ENCODE data around the gene SH3RF3. TPM values are rescaled to one million over a fixed set of nuclear protein-coding genes. Genes with fewer than 3 reads are reported as not detected.
"Not testable (repeated sequence)": the region's sequence is repeated elsewhere in the genome, so short reads cannot be mapped to it uniquely, and the experiment has no call there.

Gene SH3RF3
- total RNA-seq, 2 donors from 2014 or later: 37.4 to 61.7 TPM

GRCh38 chr2:109102588-109103233 lies 26.3 kb upstream of the SH3RF3 start:
- Histone ChIP-seq H3K4me1 (ENCODE audit: control insufficient read depth in 1 of 2, low read depth in 2 of 2) (no peaks in the 10 kb centered on the region), H3K9me3 (no peaks in the 10 kb centered on the region), H3K4me3 (no peak overlapping the region), H3K36me3 (no peaks in the 10 kb centered on the region), H3K27me3 (replicated peaks; ENCODE audit: insufficient read depth) (peaks cover 4% of the 10 kb centered on the region), H3K27ac (no peak overlapping the region)
- no peak for TF ChIP-seq CTCF (IDR thresholded peaks at IDR 0.05)
- ATAC-seq (ENCODE audit: insufficient number of reproducible peaks, low FRiP score, low read depth) (no peak), DNase-seq (ENCODE audit: low spot score) (no peak)

GRCh38 chr2:109105113-109105512 lies 23.9 kb upstream of the SH3RF3 start:
- H3K36me3 ChIP-seq: no peaks in the 10 kb centered on the region
- no peak overlapping the region for H3K27ac ChIP-seq
- ATAC-seq (ENCODE audit: insufficient number of reproducible peaks, low FRiP score, low read depth) (no peak), DNase-seq (ENCODE audit: low spot score) (no peak)
- H3K4me3 ChIP-seq: no peak overlapping the region
- no peaks in the 10 kb centered on the region for H3K4me1 ChIP-seq (ENCODE audit: control insufficient read depth in 1 of 2, low read depth in 2 of 2)
- H3K9me3 ChIP-seq: no peaks in the 10 kb centered on the region
- TF ChIP-seq CTCF (IDR thresholded peaks at IDR 0.05): no peak
- peaks cover 4% of the 10 kb centered on the region for H3K27me3 ChIP-seq (replicated peaks; ENCODE audit: insufficient read depth)

GRCh38 chr2:109108740-109109139 lies 20.3 kb upstream of the SH3RF3 start:
- Histone ChIP-seq H3K4me1 (ENCODE audit: control insufficient read depth in 1 of 2, low read depth in 2 of 2) (no peaks in the 10 kb centered on the region), H3K36me3 (no peaks in the 10 kb centered on the region), H3K9me3 (no peaks in the 10 kb centered on the region), H3K4me3 (no peak overlapping the region), H3K27ac (no peak overlapping the region), H3K27me3 (replicated peaks; ENCODE audit: insufficient read depth) (no peaks in the 10 kb centered on the region)
- no peak for TF ChIP-seq CTCF (IDR thresholded peaks at IDR 0.05)
- no peak for DNase-seq (ENCODE audit: low spot score)
- ATAC-seq (ENCODE audit: insufficient number of reproducible peaks, low FRiP score, low read depth): no peak

- ATAC-seq (ENCODE audit: insufficient number of reproducible peaks, low FRiP score, low read depth): no peak
- H3K9me3 ChIP-seq: no peaks in the 10 kb centered on the region
- no peaks in the 10 kb centered on the region for H3K36me3 ChIP-seq
- no peak for TF ChIP-seq CTCF (IDR thresholded peaks at IDR 0.05)
- no peak overlapping the region for H3K4me3 ChIP-seq
- H3K4me1 ChIP-seq (ENCODE audit: control insufficient read depth in 1 of 2, low read depth in 2 of 2): no peaks in the 10 kb centered on the region
- no peak for DNase-seq (ENCODE audit: low spot score)
- no peaks in the 10 kb centered on the region for H3K27me3 ChIP-seq (replicated peaks; ENCODE audit: insufficient read depth)
- H3K27ac ChIP-seq: no peak overlapping the region
These were observed 19.7 kb upstream of the SH3RF3 start for GRCh38 chr2:109109342-109109741.

GRCh38 chr2:109110170-109110569 lies 18.8 kb upstream of the SH3RF3 start:
- H3K9me3 ChIP-seq: no peaks in the 10 kb centered on the region
- no peaks in the 10 kb centered on the region for H3K4me1 ChIP-seq (ENCODE audit: control insufficient read depth in 1 of 2, low read depth in 2 of 2)
- no peaks in the 10 kb centered on the region for H3K27me3 ChIP-seq (replicated peaks; ENCODE audit: insufficient read depth)
- ATAC-seq (ENCODE audit: insufficient number of reproducible peaks, low FRiP score, low read depth): no peak
- H3K36me3 ChIP-seq: no peaks in the 10 kb centered on the region
- no peak overlapping the region for H3K27ac ChIP-seq
- no peak overlapping the region for H3K4me3 ChIP-seq
- no peak for TF ChIP-seq CTCF (IDR thresholded peaks at IDR 0.05)
- no peak for DNase-seq (ENCODE audit: low spot score)

GRCh38 chr2:109117181-109117580 lies 11.8 kb upstream of the SH3RF3 start:
- H3K4me3 ChIP-seq; H3K27me3 ChIP-seq (replicated peaks; ENCODE audit: insufficient read depth); H3K27ac ChIP-seq; DNase-seq (ENCODE audit: low spot score); H3K4me1 ChIP-seq (ENCODE audit: control insufficient read depth in 1 of 2, low read depth in 2 of 2); H3K9me3 ChIP-seq; ATAC-seq (ENCODE audit: insufficient number of reproducible peaks, low FRiP score, low read depth); H3K36me3 ChIP-seq: not testable (repeated sequence)

Data from thoracic aorta (tissue), 2 donors.